ENCODE measurements around the gene LCE2B.

DNA sequence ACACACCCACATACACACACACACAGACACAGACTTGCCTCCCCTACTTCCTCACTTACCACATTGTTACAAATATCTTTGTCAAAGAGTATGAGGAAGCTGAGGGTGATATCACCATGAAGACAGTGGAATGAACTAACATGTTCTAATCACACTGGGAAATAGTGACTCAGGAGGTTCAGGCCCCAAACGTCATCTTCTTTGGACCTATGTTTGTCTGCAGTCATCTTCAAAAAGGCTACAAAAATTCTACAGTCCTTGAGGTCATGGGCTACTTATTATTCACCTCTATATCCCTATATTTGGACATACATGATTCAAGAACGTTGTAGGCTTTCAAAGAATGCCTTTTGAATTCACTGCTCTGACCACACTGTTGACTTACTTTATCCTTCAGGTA, 12.9 kb upstream of the LCE2B start:
- TF ChIP-seq SRSF1 (optimal IDR thresholded peaks at IDR 0.05; ENCODE audit: low read depth, low read length) (no peak), NFE2L1 (CRISPR knock-in tag; IDR thresholded peaks at IDR 0.05; ENCODE audit: borderline replicate concordance) (no peak), KLF16 (CRISPR knock-in tag; IDR thresholded peaks at IDR 0.05) (no peak), TARDBP (CRISPR knock-in tag; IDR thresholded peaks at IDR 0.05) (no peak)
- TF ChIP-seq, protein P1, sequence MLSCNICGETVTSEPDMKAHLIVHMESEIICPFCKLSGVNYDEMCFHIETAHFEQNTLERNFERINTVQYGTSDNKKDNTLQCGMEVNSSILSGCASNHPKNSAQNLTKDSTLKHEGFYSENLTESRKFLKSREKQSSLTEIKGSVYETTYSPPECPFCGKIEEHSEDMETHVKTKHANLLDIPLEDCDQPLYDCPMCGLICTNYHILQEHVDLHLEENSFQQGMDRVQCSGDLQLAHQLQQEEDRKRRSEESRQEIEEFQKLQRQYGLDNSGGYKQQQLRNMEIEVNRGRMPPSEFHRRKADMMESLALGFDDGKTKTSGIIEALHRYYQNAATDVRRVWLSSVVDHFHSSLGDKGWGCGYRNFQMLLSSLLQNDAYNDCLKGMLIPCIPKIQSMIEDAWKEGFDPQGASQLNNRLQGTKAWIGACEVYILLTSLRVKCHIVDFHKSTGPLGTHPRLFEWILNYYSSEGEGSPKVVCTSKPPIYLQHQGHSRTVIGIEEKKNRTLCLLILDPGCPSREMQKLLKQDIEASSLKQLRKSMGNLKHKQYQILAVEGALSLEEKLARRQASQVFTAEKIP (CRISPR knock-in tag; IDR thresholded peaks at IDR 0.05; ENCODE audit: borderline replicate concordance), result no peak
